Non-pigmented ciliary epithelial cell (primary cell): Measurements from ENCODE around the gene TFCP2.

Source experiments
- DNase-seq: peaks from one replicate; pipeline ENCODE4 v3.0.0-alpha.2; 2010; ENCODE audit warnings: low read depth

The TFCP2 gene

DNA sequence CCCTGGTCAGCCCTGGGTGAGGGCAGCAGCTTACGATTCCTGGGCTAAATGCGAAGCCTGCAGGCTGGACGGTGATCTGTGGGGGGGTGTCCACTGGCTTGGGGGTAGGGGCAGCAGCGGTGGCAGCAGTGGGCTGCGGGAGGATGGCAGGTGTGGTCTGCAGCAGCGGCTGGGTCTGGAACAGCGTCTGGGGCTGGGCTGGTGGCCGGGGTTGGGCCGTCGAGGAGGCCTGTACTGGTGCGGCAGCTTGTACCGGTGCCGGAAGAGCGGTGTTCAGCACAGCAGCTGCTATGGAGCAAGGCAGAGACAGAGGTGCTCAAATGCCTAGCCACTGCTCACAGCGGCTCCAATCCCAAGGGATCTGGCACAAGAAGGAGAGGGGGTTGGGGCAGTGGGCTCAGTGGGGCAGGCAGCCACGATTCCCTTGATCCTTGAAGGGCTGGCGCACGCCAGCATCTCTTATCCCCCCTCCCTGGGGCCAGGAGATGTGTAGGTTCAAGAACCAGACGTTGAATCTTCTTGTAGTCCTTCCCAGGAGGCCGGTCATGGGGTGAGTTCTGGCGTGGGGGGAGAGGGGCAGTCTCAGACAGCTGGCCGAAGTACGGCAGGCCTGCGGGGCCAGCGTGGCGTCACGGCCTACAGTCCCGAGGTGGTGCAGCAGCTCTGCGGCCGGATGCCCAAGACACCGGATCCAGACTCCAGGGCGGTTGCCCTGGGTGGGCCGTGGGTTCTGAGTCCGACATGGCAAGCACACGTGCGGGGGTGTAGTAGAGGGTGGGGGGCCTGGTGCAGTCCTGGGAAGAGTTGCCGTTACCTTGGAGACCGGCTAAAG is 25.0 kb upstream of the TFCP2 start:
- DNase-seq, result no peak

DNA sequence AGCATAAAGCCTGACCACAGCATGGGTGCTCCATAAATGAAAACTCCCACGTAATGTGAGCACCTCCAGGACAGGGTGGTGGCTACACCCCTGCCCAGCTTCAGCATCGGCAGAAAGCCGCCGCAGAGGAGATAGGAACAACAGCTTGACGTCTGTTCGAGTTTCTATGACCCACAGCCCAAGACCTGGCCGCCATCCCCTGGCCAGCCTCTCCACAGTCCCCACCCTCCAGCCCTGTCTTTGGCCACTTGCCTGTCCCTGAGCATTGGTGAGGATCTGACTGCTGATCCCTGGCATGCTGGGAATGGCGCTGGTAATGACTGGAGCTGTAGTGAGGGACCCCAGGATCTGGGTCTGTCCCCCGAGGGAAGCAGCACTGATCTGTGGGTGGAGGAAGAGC is 23.6 kb upstream of the TFCP2 start:
- DNase-seq, result no peak

DNA sequence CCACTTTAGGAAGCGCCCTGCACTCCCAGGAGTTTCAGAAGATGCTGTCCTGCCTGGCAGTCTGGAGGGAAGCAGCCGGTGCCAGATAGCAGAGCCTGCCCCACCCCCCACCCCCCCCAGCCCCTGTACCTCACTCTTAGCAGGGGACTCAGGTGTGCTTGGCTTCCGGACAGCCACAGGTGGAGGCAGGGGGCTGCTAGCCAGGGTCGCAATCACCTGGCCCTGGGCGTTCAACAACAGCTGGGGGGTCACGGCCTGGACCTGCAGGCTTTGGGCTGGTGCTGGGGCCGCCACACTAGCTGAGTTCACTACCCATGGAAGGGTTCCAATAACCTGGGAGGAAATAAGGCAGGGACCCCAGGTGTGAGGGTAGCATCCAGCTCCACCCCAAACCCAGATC is 22.9 kb upstream of the TFCP2 start:
- DNase-seq, result no peak

DNA sequence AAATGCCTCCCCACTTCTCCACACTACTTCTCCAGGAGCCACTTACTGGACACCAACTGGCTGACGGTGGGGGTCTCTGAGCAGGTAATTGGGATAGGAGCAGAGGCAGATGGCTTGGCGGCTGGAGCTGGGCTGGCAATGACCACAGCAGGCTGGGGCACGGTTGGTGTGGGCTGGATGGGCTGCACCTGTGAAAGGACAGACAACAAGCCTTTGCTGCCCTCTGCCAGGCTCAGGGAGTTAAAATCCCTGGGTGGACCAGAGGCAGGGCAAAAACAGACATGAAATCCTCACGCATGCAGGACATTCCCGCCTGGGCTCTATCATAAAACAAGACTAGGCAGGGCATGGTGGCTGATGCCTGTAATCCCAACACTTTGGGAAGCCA is 19.3 kb upstream of the TFCP2 start:
- DNase-seq, result no peak

DNA sequence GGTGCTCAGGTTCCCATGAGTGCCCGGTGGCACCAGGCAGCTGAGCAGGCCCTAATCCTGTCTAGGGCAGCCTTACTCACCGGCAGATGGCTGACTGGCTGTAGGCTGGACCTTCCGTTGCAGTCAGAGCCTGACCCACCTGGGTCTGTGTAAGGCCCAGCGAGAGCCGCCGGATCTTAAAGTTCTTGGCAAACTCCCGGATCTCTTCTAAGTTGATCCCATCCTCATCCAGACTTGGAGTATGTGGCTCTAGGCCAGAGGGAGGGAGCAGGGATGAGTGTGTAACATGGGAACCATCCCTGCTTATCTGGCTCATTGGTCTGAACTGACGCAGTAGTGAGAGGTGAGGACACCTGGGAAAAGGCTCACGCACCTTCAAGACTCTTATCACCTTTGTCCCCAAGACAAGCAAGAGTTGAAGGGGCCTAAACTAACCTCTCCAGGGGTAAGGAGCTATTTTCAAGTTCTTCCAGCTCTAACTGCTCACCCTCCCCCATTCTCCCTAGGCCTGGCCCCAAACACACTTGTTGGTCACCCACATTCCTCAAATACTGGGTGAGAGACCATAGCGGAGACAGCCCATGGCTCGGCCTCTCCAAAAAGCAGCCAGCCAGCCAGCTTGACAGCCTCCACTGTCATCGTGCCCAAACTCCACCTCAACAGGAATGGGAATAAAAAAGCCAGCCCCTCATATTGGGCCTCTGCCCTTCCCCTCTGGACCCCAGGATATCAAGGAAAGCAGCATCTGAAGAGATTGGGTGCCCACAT is 18.8 kb upstream of the TFCP2 start:
- no peak for DNase-seq

DNA sequence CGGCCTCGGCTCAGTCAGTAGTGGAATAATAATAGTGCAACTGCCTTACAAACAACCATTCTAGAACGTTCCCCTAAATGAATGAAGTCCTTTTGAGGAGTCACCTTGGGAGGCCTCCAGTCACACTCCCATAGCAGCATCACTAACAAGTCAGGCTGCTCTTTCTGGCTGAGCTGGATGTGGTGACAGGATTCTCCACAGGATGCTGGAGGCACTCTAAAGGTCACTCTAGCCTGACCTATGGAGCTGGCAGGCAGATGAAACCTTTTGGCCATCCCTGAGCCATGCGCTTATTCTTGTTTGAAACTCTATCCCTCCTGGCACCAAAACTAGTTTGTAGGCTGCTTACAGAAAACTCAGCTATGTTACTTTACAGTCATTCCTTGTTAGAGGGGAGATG is 17.9 kb upstream of the TFCP2 start:
- no peak for DNase-seq

DNA sequence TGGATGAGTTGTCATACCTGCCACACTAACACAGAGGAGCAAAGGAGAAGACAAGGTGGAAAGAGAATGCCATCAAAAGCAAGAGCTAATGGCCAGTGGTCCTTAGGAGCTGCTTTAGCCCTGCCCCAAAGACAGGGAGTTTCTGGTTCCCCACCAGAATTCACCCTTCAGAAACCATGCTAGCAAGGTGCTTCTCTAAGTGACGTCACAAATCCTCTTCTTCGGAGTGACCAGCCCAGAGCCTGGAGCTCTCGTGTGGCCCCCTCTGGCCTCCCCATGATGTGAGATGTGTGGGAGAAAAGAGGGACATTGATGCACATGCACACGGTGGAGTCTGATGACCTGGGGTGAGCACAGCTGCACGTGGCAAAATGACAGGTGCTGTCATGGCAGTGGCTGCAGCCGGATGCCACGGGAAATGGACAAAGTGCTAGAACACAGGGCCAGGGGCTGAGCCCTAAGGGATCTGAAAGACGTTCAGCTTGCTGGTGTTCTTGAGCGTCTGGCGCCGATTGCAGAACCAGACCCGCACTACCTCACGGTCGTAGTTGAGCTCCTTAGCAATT is 16.9 kb upstream of the TFCP2 start:
- DNase-seq, result no peak

DNA sequence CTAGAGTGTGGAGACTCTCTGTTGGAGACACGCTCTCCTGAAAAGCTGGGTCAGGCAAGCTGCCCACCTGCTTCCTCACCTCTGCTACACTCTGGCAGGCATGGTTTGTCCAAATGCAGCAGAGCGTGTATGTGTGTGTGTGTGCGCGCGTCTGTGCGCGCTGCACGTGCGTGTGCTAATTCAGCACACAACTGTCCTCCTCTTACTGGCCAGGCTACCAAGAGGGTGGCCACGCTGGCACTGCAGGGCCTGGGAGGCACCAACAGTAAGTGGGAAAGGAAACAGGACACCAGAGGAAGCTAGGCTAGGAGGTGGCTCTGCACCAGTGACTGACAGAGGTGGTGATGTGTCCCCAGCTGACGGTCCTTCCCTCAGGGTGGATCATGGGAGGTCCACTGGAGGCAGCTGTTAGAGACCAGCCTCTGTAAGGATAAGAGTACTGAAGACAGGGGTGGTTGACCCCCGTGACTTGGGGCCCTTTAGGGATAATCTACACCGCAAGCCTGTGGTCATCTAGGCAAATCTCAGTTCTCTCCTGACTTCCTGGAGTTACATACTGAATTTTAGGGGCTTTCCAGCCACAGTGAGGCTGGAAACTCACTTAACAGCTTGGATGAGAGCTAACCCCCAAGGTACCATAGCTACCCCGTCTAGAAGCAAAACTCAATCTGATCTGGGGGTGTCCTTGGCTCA is 15.6 kb upstream of the TFCP2 start:
- no peak for DNase-seq

DNA sequence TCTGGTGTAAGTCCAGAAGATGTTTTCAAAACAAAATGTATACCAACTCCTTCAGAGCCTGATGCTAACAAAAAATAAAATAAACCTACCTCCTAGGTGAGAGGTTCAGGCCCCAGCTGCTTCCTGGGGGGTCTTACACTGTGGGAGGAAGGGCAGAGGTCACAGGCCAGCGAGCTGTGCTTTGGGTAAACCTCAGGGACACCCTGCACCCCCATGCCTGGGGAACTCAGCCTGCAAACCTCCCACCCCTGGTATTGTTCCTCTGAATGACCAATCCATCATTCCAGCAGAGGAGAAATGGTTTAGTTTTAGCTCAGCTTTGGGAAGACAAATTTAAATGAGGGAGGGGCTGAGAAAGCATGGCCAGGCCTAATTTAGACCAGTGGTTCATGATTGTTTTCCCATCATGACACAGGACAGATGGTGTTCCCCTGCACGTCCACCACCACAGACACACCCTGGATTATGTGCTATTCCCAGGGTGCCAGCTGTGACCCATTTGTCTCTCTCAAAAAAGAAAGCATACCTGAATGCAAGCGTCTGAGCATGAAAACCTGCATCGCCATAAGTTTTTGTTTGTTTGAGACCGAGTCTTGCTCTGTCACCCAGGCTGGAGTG is 14.5 kb upstream of the TFCP2 start:
- DNase-seq, result no peak

DNA sequence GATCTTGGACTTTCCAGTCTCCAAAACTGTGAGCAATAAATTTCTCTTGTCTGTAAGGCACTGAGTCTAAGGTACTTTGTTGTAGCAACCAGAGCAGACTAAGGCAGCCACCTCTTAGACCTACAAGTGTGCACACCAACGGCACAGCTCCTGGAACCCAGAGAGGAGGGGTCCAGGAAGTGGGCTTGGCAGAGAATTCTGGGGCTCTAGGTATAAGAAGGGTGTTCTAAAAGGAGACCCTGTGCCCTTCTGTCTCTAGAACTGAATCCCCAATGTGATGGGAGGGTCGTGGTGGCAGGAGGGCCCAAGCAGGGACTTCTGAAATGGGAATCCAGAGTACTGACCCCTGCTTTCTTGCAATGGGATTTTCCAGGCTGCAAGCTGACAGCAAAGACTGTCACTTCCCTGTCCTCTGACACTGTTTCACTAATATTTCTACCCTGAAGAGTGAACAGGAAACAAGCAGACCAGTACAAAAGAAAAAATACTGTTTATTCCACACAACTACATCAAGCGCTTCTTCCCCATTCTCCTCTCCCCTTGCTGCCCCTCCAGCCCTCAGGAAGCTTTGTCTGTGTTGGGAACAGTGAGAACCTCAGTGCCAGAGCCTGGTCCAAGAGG is 13.6 kb upstream of the TFCP2 start:
- DNase-seq, result no peak

DNA sequence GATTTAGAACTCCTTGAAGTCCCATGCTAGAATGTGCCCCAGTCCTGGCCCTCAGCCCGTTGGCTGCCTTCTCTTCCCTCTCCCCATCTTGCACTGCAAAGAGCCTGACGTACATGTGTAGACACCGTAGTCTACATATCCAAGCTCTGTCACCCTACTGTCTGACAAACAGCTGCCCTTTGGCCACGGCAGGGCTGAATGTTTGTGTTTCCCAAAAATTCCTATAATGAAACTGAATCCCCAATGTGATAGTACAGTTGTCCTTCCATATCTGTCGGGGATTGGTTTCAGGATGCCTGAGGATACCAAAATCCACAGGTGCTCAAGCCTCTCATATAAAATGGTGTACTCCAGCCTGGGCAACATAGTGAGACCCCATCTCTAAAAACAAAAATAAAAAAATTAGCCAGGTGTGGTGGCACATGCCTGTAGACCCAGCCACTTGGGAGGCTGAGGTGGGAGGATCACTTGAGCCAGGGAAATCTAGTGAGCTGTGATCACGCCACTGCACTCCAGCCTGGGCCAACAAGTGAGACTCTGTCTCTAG is 12.3 kb upstream of the TFCP2 start:
- no peak for DNase-seq

DNA sequence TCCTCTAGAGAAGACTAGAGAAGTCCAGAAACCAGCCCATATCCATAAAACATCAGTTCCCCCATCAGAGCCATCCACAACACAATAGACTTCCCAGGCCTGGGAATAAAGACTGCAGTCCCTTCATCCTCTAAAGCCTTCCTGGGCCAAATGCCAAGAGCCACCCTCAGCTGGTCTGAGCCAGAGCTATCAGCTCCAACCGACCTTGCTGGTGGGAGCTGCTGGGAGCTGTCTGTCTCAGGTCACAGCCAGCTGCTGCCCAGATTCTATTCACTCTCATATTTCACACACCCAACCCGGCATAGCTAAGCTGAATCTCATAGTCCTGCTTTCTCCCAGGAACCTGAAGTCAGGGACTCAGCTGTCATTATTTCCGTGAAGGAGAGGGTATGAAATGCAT is 10.9 kb upstream of the TFCP2 start:
- no peak for DNase-seq

DNA sequence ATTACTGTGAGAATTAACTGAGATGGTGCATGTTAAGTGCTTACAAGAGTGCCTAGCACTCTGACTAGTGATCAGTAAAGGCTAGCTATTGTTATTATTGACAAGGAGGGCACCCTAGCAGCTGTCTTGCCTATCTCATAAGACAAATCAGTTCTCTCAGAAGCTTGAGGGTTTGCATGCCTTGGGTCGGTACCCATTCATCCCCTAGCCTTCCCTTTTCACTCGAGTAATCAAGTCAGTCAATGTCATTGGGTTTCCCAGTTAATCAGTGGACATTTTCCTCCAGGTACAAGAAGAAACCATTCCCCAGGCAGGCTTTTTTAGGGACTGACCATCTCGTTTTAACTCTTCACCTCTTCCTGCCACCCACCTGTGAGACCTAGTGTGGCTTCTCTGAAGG is 10.4 kb upstream of the TFCP2 start:
- no peak for DNase-seq

DNA sequence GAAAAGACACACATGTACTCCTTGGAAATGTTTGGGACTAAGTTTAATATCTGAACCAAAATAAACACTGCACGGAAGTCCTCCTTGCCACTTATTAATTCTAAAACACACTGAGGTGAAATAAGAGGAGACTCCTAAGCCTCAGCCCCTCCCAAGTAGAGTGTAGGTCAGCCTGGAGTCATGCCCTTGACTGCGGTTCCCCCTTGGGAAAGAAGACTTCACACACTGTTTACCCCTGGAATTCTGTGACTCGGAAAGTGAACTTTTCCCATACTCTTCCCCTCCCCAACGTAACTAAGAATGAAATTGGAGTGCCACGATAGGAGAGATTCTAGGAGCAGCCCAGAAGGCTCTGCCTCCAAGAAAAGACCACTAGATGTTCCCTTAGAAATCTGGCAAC is 8.6 kb upstream of the TFCP2 start:
- no peak for DNase-seq

DNA sequence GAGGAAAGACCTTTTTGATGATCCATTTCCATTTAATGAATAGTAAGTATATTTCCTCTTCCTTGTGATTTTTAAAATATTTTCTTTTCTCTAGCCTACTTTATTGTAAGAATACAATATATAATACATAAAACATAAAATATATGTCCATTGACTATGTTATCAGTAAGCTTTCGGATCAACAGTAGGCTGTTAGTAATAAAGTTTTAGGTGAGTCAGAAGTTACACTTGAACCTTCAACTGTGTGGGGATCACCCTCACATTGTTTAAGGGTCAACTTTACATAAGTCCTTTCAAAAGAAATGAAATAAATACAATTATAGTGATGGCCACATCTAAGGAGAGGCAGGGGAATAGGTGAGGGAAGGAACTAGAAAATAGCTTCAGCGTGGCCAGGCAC is 5.0 kb upstream of the TFCP2 start:
- no peak for DNase-seq

DNA sequence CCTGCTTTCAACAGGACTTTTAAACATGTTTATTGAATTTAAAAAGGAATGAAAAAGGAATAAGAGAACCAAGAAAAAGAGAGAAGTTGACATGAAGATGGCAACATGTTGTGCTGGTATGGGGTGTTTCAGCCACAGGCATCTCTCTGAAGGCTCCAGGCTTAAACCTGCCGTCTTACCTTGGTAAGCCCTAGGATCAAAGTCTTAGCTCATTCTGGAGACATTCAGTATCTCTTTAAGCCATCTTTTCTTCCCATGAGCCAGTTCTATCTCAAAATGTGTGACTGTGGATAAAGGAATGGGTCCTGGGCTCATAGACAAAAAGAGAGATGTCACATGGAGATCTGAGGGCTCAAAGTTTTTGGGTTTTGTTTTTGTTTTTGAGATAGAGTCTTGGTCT is 1.6 kb upstream of the TFCP2 start:
- DNase-seq, result no peak

DNA sequence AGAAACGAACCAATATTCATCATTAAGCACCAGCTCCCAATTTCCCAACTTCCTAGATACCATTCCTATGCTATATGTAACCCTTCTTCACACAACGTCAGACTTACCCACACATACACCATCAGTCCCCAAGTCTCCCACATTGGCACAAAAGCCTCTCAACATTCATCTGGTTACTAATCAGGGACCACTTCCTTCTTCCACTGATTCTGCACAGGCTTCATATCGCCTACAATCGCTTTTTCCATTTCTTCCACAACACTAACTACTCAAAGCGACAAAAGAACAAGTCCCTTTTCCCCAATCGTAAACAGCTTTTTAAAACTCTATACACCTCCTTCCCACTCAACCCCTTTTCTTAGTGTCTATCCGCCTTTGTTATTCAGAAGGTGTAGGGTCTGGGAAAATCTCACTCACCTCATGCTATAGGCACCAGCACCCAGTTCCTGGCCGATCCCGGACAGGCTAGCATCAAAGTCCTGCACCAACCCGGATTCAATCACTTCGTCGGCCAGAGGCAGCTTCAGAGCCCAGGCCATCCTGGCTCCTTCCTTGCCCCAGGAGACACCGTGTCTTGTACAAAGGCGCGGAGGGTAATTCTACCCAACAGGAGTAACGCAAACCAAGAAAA is 936 bp downstream of the TFCP2 start:
- no peak for DNase-seq

DNA sequence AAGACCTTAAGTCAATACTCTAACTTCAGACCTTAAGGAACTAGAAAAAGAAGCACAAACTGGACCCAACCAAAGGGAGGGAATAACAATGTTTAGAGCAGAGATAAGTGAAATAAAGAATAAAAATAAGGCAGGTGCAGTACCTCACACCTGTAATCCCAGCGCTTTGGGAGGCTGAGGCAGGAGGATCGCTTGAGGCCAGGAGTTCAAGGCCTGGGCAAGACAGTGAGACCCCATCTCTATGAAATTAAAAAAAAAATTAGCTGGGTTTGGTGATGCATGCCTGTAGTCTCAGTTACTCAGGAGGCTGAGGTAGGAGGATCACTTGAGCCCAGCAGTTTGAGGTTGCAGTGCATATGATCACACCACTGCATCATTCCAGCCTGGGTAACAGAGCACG is 9.1 kb downstream of the TFCP2 start:
- no peak for DNase-seq

DNA sequence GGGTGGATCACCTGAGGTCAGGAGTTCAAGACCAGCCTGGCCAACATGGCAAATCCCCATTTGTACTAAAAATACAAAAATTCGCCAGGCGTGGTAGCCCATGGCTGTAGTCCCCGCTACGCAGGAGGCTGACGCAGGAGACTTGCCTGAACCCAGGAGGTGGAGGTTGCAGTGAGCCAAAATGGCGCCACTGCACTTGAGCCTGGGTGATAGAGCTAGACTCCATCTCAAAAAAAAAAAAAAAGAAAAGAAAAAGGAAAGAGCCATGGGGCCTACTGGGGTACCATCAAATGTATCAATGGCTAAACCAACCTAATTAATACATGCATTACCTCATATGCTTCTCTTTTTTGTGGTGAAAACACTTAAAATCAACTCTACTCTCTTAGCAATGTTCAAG is 10.7 kb downstream of the TFCP2 start:
- no peak for DNase-seq

DNA sequence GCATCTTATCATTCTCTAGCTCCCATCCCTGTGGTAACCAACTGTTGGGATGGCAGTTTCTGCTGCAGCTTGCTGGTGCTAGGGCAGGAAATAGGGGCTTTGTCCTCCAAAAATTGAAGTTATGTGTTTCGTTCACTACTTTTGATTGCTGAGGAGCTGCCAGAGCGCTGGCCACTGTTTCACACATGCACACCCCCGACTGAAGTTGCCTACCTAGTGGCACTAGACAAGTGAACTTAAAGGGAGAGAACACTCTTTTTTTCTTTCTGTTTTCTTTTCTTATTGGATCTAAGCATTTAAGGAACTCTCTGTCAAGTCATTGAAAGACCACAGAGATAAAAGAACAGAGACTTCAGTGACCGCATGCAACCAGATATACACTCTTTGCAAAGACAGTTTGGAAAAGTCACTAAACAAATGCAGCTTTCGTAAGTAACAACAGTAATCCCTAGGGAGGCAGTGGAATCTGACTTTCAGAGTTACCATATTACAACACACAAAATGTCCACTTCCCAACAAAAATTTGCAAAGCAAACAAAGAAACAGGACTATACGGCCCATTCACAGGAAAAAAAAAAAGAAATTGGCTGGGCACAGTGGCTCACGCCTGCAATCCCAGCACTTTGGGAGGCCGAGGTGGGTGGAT is 12.0 kb downstream of the TFCP2 start:
- no peak for DNase-seq
